Activated naive CD8-positive, alpha-beta T cell treated with anti-CD3 and anti-CD28 coated beads, Interleukin-2, amount 50 U/mL, for 16 hours (primary cell): ENCODE data around the gene FBXL7.

ENCODE experiments used
- DNase-seq: peaks from one replicate; pipeline ENCODE4 v3.0.0-alpha.2; 2020; ENCODE audit warnings: low read depth, low spot score

The FBXL7 gene

GRCh38 chr5:15501091-15501791 is 1.3 kb downstream of the FBXL7 start:
- DNase-seq = no peak

- DNase-seq = no peak
These were observed 2.2 kb downstream of the FBXL7 start for GRCh38 chr5:15502208-15502607.

- no peak for DNase-seq
These were observed 6.2 kb downstream of the FBXL7 start for GRCh38 chr5:15506146-15506545.

- DNase-seq = no peak
These were observed 6.9 kb downstream of the FBXL7 start for GRCh38 chr5:15506897-15507296.

- no peak for DNase-seq
These were observed 10.1 kb downstream of the FBXL7 start for GRCh38 chr5:15510092-15510491.

- no peak for DNase-seq
These were observed 10.9 kb downstream of the FBXL7 start for GRCh38 chr5:15510831-15511230.

GRCh38 chr5:15513431-15513830 is 13.5 kb downstream of the FBXL7 start:
- no peak for DNase-seq

GRCh38 chr5:15513911-15514310 is 13.9 kb downstream of the FBXL7 start:
- no peak for DNase-seq

- DNase-seq = no peak
These were observed 15.2 kb downstream of the FBXL7 start for GRCh38 chr5:15515229-15515628.

- DNase-seq = no peak
These were observed 16.5 kb downstream of the FBXL7 start for GRCh38 chr5:15516486-15516885.

- DNase-seq = no peak
These were observed 18.8 kb downstream of the FBXL7 start for GRCh38 chr5:15518786-15519185.

GRCh38 chr5:15520856-15521255 is 20.9 kb downstream of the FBXL7 start:
- no peak for DNase-seq

GRCh38 chr5:15521381-15522186 is 21.6 kb downstream of the FBXL7 start:
- no peak for DNase-seq

- DNase-seq = no peak
These were observed 22.2 kb downstream of the FBXL7 start for GRCh38 chr5:15522187-15522520.

- DNase-seq = no peak
These were observed 24.7 kb downstream of the FBXL7 start for GRCh38 chr5:15524712-15525111.

GRCh38 chr5:15525703-15526275 is 25.8 kb downstream of the FBXL7 start:
- no peak for DNase-seq

GRCh38 chr5:15526413-15526812 is 26.4 kb downstream of the FBXL7 start:
- no peak for DNase-seq

GRCh38 chr5:15528476-15528875 is 28.5 kb downstream of the FBXL7 start:
- DNase-seq = no peak

GRCh38 chr5:15529013-15529412 is 29.0 kb downstream of the FBXL7 start:
- no peak for DNase-seq

- DNase-seq = no peak
These were observed 29.8 kb downstream of the FBXL7 start for GRCh38 chr5:15529821-15530220.

- no peak for DNase-seq
These were observed 33.3 kb downstream of the FBXL7 start for GRCh38 chr5:15533129-15533893.

GRCh38 chr5:15535938-15536337 is 36.0 kb downstream of the FBXL7 start:
- DNase-seq = no peak
